Measurements from ENCODE around the gene RBMY1F. TPM values are rescaled to one million over a fixed set of nuclear protein-coding genes. Genes with fewer than 3 reads are reported as not detected.
"Not testable (repeated sequence)": the region's sequence is repeated elsewhere in the genome, so short reads cannot be mapped to it uniquely, and the experiment has no call there.

RBMY1F gene
- not detected in 2 replicates for total RNA-seq (2022)
- Bru-seq, nascent RNA = not detected
- BruChase-seq, experiment 1, labeled RNA remaining after a 6-hour chase = not detected
- BruChase-seq, experiment 2, labeled RNA remaining after a 2-hour chase = not detected
- long read RNA-seq = 0 reads

GRCh38 chrY:22182823-22183222 is at the start of gene RBMY1F:
TSS of gene RBMY1F (minus strand) at chrY:22182923. CDS start at chrY:22180969, 1,954 bp downstream.
- intact Hi-C loops (cut with micrococcal nuclease); H3K27ac Mint-ChIP-seq (ENCODE audit: low read depth, unreplicated experiment); H3K4me3 Mint-ChIP-seq (ENCODE audit: unreplicated experiment); BruUV-seq (replicated peaks); H3K36me3 Mint-ChIP-seq (ENCODE audit: insufficient read depth, unreplicated experiment); H3K4me1 Mint-ChIP-seq (ENCODE audit: insufficient read depth, unreplicated experiment); CTCF ChIA-PET; H3K27me3 Mint-ChIP-seq (ENCODE audit: insufficient read depth, unreplicated experiment); POLR2A ChIA-PET; H3K9me3 Mint-ChIP-seq (ENCODE audit: unreplicated experiment); DNase-seq (ENCODE audit: unreplicated experiment): not testable (repeated sequence)

DNA sequence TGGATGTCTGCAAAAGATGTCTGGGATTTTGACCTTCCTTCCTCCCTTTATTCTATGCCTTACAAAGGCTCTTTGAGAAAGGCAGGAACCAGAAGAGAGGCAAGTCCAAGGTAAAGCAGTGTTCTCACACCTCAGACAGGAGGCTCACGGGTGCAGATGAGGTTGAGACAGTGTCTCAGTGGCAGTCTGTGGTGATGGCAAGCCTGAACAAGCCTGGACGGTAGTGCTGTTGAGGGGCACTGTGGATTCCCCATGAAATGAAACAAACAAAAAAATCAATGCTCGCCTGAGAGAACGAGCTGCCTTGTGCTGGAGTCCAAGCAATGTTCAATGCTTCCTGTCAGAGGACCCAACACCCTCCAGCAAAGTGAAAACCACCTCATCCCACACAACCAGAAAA is 31.6 kb downstream of the RBMY1F start:
- H3K27me3 Mint-ChIP-seq (ENCODE audit: insufficient read depth, unreplicated experiment); H3K4me1 Mint-ChIP-seq (ENCODE audit: insufficient read depth, unreplicated experiment); POLR2A ChIA-PET; CTCF ChIA-PET; H3K36me3 Mint-ChIP-seq (ENCODE audit: insufficient read depth, unreplicated experiment); H3K9me3 Mint-ChIP-seq (ENCODE audit: unreplicated experiment); intact Hi-C loops (cut with micrococcal nuclease); BruUV-seq (replicated peaks); DNase-seq (ENCODE audit: unreplicated experiment); H3K27ac Mint-ChIP-seq (ENCODE audit: low read depth, unreplicated experiment); H3K4me3 Mint-ChIP-seq (ENCODE audit: unreplicated experiment): not testable (repeated sequence)

- H3K27ac Mint-ChIP-seq (ENCODE audit: low read depth, unreplicated experiment); BruUV-seq (replicated peaks); H3K9me3 Mint-ChIP-seq (ENCODE audit: unreplicated experiment); H3K27me3 Mint-ChIP-seq (ENCODE audit: insufficient read depth, unreplicated experiment); H3K4me1 Mint-ChIP-seq (ENCODE audit: insufficient read depth, unreplicated experiment); CTCF ChIA-PET; intact Hi-C loops (cut with micrococcal nuclease); DNase-seq (ENCODE audit: unreplicated experiment); POLR2A ChIA-PET; H3K36me3 Mint-ChIP-seq (ENCODE audit: insufficient read depth, unreplicated experiment); H3K4me3 Mint-ChIP-seq (ENCODE audit: unreplicated experiment): not testable (repeated sequence)
These were observed 41.6 kb downstream of the RBMY1F start for GRCh38 chrY:22141011-22141695.

DNA sequence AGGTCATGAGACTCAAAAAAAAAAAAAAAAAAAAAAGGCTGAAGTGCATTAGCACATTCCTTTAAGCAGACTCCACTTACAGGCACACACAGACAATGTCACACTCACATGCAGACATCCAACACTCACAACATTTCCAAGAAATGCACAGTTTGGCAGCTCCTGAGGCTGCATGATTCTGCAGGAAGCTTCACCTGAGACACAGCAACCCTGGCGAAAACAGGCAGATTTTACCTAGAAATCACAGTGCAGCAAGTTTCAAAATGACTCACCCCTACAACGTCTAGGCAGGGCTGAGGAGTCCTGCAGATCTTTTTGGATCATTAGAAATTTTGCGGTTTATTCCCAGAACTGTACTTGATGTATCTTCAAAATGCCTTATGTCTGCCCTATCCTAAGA is 48.0 kb downstream of the RBMY1F start:
- H3K4me1 Mint-ChIP-seq (ENCODE audit: insufficient read depth, unreplicated experiment); H3K9me3 Mint-ChIP-seq (ENCODE audit: unreplicated experiment); CTCF ChIA-PET; intact Hi-C loops (cut with micrococcal nuclease); H3K4me3 Mint-ChIP-seq (ENCODE audit: unreplicated experiment); POLR2A ChIA-PET; H3K27ac Mint-ChIP-seq (ENCODE audit: low read depth, unreplicated experiment); H3K36me3 Mint-ChIP-seq (ENCODE audit: insufficient read depth, unreplicated experiment); DNase-seq (ENCODE audit: unreplicated experiment); BruUV-seq (replicated peaks); H3K27me3 Mint-ChIP-seq (ENCODE audit: insufficient read depth, unreplicated experiment): not testable (repeated sequence)

DNA sequence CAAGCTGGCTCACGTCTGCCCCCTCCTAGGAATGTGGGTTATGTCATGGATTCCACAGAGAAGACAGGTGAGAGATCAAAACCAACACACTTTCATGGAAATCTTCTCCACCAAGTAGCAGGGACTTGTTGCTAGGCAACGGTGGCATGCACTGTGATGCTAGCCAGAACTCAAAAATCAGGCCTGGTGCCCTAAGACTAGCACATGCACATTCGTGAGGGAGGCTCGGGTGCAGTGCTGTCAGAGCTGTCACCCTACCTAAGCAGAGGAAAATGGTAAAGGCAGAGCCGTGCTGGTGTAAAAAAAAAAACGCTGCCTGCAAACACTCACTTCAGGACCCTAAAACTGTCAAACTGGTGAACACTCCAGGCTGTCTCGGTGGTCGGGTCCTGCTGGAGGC is 52.2 kb downstream of the RBMY1F start:
- DNase-seq (ENCODE audit: unreplicated experiment); H3K27ac Mint-ChIP-seq (ENCODE audit: low read depth, unreplicated experiment); intact Hi-C loops (cut with micrococcal nuclease); H3K4me1 Mint-ChIP-seq (ENCODE audit: insufficient read depth, unreplicated experiment); H3K9me3 Mint-ChIP-seq (ENCODE audit: unreplicated experiment); H3K36me3 Mint-ChIP-seq (ENCODE audit: insufficient read depth, unreplicated experiment); POLR2A ChIA-PET; H3K27me3 Mint-ChIP-seq (ENCODE audit: insufficient read depth, unreplicated experiment); BruUV-seq (replicated peaks); H3K4me3 Mint-ChIP-seq (ENCODE audit: unreplicated experiment); CTCF ChIA-PET: not testable (repeated sequence)

Other genes starting within 250 kb of the RBMY1F start
- not detected in 2 replicates for gene RBMY1J, start 220.5 kb upstream of the RBMY1F start, total RNA-seq (2022)